Cerebellar nuclear complex (tissue), 1 donor: ENCODE measurements around the gene CLTB.
"Not testable (repeated sequence)": the region's sequence is repeated elsewhere in the genome, so short reads cannot be mapped to it uniquely, and the experiment has no call there.

ENCODE experiments used
- DNase-seq, 2 experiments: peaks; one replicate each; lab custom pipeline; 2025; lab: John Stamatoyannopoulos, UW

CLTB gene

DNA sequence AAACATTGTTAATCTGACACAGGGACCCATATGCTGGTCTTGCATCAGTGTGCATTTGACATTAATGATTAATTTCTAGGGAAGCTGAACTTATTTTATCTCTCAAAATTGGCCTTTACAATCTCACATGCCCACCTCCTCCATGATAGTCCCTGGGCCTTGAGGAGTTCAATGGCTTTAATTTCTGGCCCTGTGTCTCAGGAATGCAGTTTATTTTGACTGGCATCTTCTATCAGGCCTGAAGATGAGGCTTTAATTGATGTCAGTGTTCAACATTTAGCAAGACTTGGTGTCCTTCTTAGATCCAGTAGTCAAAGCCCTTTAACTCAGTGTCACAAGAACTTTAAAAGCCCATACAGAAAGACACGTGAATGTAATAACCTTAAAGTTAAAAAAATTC lies 10.5 kb upstream of the CLTB start:
- DNase-seq: no peak

- DNase-seq: no peak
These were observed 9.5 kb upstream of the CLTB start for GRCh38 chr5:176425791-176426190.

GRCh38 chr5:176425138-176425537 lies 8.8 kb upstream of the CLTB start:
- DNase-seq: no peak

- DNase-seq: no peak
These were observed 7.8 kb upstream of the CLTB start for GRCh38 chr5:176424181-176424580.

DNA sequence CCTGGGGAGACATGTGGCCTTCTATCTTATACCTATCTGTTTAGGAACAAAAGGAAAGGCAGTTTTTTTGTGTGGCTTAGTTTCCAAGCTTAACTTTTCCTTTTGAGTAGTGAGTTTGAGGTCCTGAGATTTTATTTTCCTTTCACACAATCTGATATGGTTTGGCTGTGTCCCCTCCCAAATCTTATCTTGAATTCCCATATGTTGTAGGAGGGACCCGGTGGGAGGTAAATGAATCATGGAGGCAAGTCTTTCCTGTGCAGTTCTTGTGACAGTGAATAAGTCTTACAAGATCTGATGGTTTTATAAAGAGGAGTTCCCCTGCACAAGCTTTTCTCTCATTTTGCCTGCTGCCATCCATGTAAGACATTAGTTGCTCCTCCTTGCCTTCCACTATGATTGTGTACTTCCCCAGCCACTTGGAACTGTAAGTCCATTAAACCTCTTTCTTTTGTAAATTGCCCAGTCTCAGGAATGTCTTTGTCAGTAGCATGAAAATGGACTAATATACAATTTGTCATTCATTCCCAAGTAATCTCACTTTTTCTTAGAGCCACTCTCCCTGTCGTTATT lies 4.7 kb upstream of the CLTB start:
- DNase-seq: no peak

GRCh38 chr5:176420086-176420485 lies 3.7 kb upstream of the CLTB start:
- no peak for DNase-seq

GRCh38 chr5:176418251-176418650 lies 1.9 kb upstream of the CLTB start:
- DNase-seq: no peak

- DNase-seq: no peak
These were observed 626 bp upstream of the CLTB start for GRCh38 chr5:176416965-176417364.

GRCh38 chr5:176415240-176415951 lies 943 bp downstream of the CLTB start:
- DNase-seq: no peak

DNA sequence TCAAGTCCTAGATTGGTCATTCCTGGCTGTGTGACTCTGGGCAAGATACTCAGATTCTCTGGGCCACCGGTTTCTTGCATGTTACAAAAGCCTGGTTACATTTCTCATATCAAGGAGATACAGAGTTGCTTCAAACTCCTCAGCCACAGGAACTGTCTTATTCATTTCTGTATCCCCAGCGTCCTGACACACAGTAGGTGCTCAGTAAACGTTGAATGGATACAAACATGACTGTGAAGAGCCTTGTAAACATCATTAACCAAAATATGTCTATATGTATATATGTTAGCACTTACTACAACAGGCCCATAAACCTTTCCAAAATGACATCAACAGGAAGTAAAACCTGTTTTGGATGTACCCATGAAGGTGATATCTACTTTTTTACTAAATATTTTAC lies 1.6 kb downstream of the CLTB start:
- no peak for DNase-seq

- DNase-seq: no peak
These were observed 2.6 kb downstream of the CLTB start for GRCh38 chr5:176413709-176414191.

DNA sequence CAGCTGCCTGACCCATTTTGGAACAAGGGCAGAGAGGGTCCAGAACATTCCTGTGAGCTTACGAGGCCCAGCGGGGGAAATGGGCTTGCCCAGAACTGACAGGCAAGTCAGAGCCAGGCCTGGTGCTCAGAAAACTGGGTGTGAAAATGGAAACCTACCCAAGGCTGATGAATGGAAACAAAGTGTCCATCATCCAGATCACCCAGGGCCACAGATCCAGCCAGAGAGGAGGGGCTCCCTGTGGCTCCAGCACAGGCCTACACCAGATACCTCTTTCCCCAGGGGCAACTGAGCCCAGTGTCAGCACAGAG lies 3.1 kb downstream of the CLTB start:
- DNase-seq: no peak

DNA sequence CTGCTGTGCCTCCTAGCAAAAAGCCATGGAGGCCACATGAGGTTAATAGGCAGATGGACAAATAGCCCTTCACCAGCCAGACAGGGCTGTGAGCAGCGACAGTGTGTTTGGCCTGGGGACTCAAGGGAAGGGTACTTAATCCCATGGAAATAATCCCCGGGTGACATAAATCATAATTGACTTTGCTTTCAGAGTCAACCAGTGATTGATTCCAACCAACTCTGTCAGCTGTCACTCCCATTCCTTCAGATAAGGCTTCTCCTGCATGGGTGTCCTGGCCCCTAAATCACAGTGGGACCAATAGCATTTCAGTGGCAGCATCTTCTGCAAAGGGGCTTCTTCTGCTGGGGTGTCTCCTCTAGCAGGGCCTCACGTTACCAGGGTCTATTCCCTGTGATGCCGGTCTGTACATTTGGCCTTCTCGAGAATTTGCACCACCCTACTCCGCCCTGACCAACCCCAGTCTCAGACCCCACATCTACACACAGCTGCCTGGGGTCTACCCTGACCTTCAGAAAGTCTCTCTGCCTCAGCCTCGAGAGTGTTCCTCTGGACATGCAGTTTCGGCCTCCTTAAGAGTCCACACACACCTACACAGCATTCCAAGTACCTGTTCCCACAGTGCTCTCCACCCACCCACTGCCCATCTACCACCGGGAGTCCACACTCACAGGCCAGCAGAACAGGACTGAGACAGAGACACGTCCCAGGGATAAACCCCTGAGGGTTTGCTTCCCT lies 3.7 kb downstream of the CLTB start:
- DNase-seq: no peak

DNA sequence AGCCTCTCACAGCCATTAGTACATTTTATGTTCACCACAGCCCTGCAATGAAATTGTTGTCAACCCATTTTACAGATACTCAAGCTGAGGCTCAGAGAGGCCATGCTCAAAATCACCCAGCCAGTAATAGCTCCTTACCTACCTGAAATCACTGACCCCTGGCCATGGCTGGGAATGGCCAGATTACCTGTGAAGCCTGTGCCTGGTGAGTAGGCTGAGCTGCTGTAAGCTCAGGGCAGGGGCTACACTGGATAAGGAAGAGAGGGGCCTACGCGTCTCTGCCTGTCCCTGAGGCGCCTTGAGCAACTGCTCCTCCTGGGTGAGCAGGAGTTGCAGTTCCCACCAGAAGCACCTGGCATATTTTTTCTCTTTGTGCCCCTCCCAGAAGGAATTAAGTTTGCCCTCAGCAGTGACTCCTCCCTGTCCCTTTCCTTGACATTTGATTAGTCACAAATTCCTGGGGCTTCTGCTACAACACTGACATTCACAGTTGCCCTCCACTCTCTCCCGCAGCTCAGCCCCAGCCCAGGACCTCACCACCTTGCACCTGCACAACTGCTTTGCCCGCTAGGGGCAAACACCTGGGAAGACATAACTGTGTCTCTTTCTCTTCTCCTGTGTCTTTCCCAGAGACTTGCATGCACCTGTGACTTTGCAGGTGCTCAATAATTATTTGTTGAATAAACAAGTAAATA lies 5.7 kb downstream of the CLTB start:
- no peak for DNase-seq

DNA sequence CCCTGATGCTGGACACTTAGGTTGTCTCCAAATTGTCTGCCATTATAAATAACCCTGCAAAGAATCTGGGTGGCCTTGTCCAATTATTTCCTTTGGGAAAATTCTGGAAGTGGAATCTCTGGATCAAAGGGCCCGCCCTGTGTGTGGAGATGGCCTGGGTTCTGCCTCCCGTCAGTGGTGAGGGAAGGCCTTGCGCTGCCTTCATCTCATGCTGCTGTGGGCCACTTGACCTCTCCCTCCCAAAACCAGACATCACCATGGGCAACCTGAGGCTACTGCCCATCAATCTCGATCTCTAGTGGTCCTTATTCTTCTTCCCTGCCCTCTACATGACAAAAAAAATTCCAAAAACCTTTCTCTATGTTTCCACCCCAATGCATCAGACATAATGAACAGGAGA lies 6.6 kb downstream of the CLTB start:
- DNase-seq: no peak

DNA sequence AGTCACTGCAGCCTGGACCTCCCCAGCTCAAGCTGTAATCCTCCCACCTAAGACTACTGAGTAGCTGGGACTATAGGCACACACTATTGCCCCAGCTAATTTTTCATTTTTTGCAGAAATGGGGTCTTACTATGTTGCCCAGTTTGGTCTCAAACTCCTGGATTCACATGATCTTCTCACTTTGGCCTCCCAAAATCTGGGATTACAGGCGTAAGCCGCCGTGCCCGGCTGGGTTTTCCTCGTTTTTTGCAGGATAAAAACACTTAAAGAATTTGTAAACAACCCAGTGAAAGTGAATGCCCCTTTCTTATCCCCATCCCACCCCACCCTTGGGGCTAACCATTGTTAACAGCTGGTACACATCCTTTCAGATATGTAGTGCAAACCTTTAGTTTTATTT lies 7.7 kb downstream of the CLTB start:
- no peak for DNase-seq

GRCh38 chr5:176408252-176408573 lies 8.1 kb downstream of the CLTB start:
- not testable (repeated sequence) for DNase-seq

DNA sequence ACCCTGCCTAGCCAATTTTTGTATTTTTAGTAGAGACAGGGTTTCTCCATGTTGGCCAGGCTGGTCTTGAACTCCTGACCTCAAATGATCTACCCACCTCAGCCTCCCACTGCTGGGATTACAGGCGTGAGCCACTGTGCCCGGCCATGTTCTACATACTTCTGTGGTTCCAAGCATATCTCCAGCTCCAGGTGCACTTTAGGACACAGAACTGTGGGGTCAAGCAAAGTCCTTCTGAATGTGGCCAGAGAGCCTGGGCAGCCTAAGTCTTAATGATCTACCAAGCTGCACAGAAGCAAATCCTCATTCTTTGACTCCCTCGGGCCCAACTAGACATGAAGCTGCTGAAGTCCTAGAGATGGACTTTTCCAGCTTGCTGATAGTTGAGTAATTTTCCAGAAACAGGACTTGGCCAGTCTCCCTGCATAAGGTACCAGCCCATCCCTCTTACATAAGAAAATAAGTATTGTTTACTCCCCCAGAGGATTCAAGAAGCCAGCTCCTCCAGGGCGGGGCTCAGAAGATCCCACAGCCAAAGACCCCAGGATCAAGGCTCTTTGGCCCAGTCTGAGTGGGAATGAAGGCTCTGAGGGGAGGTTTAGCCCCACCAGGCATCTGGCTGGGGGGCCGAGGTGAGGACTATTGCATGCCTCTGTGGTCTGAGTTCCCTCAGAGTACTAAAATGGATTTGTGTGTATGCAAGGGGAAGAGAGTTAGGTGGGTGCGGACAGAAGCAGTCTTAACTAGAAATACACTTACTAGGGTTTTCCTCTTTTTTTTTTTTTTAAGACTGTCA lies 8.7 kb downstream of the CLTB start:
- no peak for DNase-seq

DNA sequence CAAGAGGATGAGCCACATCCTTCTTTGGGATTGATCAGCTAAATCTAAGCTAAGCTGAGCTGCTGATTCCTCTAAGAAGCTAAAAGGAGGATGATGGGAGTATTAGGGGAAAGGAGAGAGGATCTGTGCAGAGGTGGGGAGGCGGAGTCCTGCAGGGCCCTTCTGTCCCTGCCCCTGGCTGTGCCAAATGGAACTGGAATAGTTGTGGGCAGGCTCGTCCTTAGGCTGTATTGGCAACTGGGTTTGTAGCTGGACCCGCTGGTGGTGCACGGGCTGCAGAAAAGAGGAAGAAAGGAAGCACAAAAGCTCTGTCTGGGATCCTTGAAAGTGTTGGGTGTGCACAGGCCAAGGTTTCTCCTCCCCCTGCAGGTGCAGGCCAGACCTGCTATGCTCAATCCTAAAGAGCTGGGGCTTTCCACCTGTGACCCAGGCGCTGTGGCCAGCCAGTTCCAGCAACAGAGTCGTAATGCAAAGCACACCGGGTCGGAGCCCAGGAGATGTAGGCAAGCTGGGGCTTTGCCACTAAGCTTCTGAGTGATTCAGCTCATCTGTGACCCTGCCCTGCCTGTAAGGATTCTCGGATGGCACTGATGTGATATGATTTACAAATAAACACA lies 9.8 kb downstream of the CLTB start:
- DNase-seq: no peak

GRCh38 chr5:176405656-176406435 lies 10.5 kb downstream of the CLTB start:
- no peak for DNase-seq
